HG02970 (cell line): Measurements from ENCODE around the gene HDAC8.
"Not testable (repeated sequence)": the region's sequence is repeated elsewhere in the genome, so short reads cannot be mapped to it uniquely, and the experiment has no call there.

Experiments used
- ATAC-seq: cut with Tn5 transposase; IDR thresholded peaks from one replicate; pipeline ENCODE4 v1.9.1; 2021; ENCODE audit warnings: mild to moderate bottlenecking, moderate library complexity, moderate number of reproducible peaks; ENCODE audit not compliant: unreplicated experiment, low FRiP score

Gene HDAC8

GRCh38 chrX:72539822-72540221 is 32.8 kb downstream of the HDAC8 start:
- ATAC-seq: no peak

- ATAC-seq: no peak
Observed at GRCh38 chrX:72536542-72536941, 36.1 kb downstream of the HDAC8 start.

- no peak for ATAC-seq
Observed at GRCh38 chrX:72532366-72532765, 40.3 kb downstream of the HDAC8 start.

- ATAC-seq: no peak
Observed at GRCh38 chrX:72526534-72527508, 45.8 kb downstream of the HDAC8 start.

GRCh38 chrX:72498782-72499181 is 73.9 kb downstream of the HDAC8 start:
- no peak for ATAC-seq

- ATAC-seq: no peak
Observed at GRCh38 chrX:72495046-72495445, 77.6 kb downstream of the HDAC8 start.

- ATAC-seq: no peak
Observed at GRCh38 chrX:72492499-72492898, 80.1 kb downstream of the HDAC8 start.

- ATAC-seq: not testable (repeated sequence)
Observed at GRCh38 chrX:72490221-72490620, 82.4 kb downstream of the HDAC8 start.

- ATAC-seq: no peak
Observed at GRCh38 chrX:72487661-72488060, 85.0 kb downstream of the HDAC8 start.

GRCh38 chrX:72479324-72480274 is 93.0 kb downstream of the HDAC8 start:
- no peak for ATAC-seq

- ATAC-seq: no peak
Observed at GRCh38 chrX:72478853-72479252, 93.8 kb downstream of the HDAC8 start.

GRCh38 chrX:72478351-72478750 is 94.3 kb downstream of the HDAC8 start:
- ATAC-seq: no peak

- ATAC-seq: no peak
Observed at GRCh38 chrX:72477781-72478181, 94.9 kb downstream of the HDAC8 start.

- ATAC-seq: no peak
Observed at GRCh38 chrX:72477376-72477775, 95.3 kb downstream of the HDAC8 start.

- no peak for ATAC-seq
Observed at GRCh38 chrX:72475952-72476668, 96.5 kb downstream of the HDAC8 start.

GRCh38 chrX:72475338-72475737 is 97.3 kb downstream of the HDAC8 start:
- no peak for ATAC-seq

GRCh38 chrX:72470532-72471223 is 102.0 kb downstream of the HDAC8 start:
- ATAC-seq: no peak

- ATAC-seq: no peak
Observed at GRCh38 chrX:72470117-72470516, 102.5 kb downstream of the HDAC8 start.

- no peak for ATAC-seq
Observed at GRCh38 chrX:72468607-72469006, 104.0 kb downstream of the HDAC8 start.

GRCh38 chrX:72467135-72467534 is 105.5 kb downstream of the HDAC8 start:
- no peak for ATAC-seq
